A673 (cell line): ENCODE results near the gene PLXND1. TPM values are rescaled to one million over a fixed set of nuclear protein-coding genes. Genes with fewer than 3 reads are reported as not detected.
A peak's percentile ranks its signal among the peaks of the same experiment; 100 is the strongest.

Source experiments
- BruUV-seq: library from RNA; stranded (reverse); fragments of 400-500 nt; replicated peaks from 2 replicates; lab custom pipeline; 2021; lab: Mats Ljungman, UMichigan
- CTCF ChIA-PET: fragments of 300-600 bp; sonication (Branson Sonifier 250); formaldehyde crosslinking; loops from one replicate; lab custom pipeline; 2022; ENCODE audit warnings: antibody characterized with exemption; lab: Charles Lee
- POLR2A ChIA-PET: fragments of 300-600 bp; sonication (Branson Sonifier 250); formaldehyde crosslinking; loops from one replicate; lab custom pipeline; 2022; ENCODE audit warnings: antibody characterized with exemption; ENCODE audit not compliant: low non-redundant PET; lab: Charles Lee
- DNase-seq: peaks from one replicate; pipeline ENCODE4 v3.0.0-alpha.2; 2015; ENCODE audit warnings: low spot score
- H3K27ac ChIP-seq: fragments of 200-600 bp; sonication (generic); 2 replicates; pipeline ENCODE4 v1.5.1; 2016; ENCODE audit warnings: mixed run types, low read depth, mild to moderate bottlenecking, mixed read lengths, antibody characterized with exemption, low read length; ENCODE audit not compliant: poor library complexity, severe bottlenecking
- H3K27me3 ChIP-seq: fragments of 200-600 bp; sonication (generic); replicated peaks from 2 replicates; pipeline ENCODE4 v1.6.1; 2017; ENCODE audit warnings: mixed run types, low read depth, mild to moderate bottlenecking, mixed read lengths, antibody characterized with exemption, low read length; ENCODE audit not compliant: insufficient read depth, poor library complexity
- H3K36me3 ChIP-seq: fragments of 200-600 bp; sonication (generic); 2 replicates; pipeline ENCODE4 v1.6.1; 2016; ENCODE audit warnings: mixed run types, mild to moderate bottlenecking, mixed read lengths, antibody characterized with exemption, low read length; ENCODE audit not compliant: insufficient read depth, poor library complexity, severe bottlenecking
- H3K4me1 ChIP-seq: fragments of 200-600 bp; sonication (generic); 2 replicates; pipeline ENCODE4 v1.6.1; 2017; ENCODE audit warnings: mixed run types, mild to moderate bottlenecking, mixed read lengths, antibody characterized with exemption, low read length; ENCODE audit not compliant: insufficient read depth, poor library complexity, severe bottlenecking
- H3K4me3 ChIP-seq: fragments of 200-600 bp; sonication (generic); 2 replicates; pipeline ENCODE4 v1.5.1; 2016; ENCODE audit warnings: low read depth, mixed run types, mild to moderate bottlenecking, mixed read lengths, low read length; ENCODE audit not compliant: poor library complexity, severe bottlenecking
- H3K9me3 ChIP-seq: fragments of 200-600 bp; sonication (generic); 2 replicates; pipeline ENCODE4 v1.6.1; 2016; ENCODE audit warnings: mixed run types, low read depth, mild to moderate bottlenecking, mixed read lengths, antibody characterized with exemption, low read length; ENCODE audit not compliant: poor library complexity, severe bottlenecking
- EZH2 ChIP-seq: fragments of 200-600 bp; sonication (generic); IDR thresholded peaks from 2 replicates; pipeline ENCODE4 v1.6.1; 2017; ENCODE audit warnings: borderline replicate concordance, low read depth, mild to moderate bottlenecking, mixed read lengths, antibody characterized with exemption, low read length; ENCODE audit not compliant: poor library complexity, severe bottlenecking
- intact Hi-C: fragments of 100-400 bp; cut with micrococcal nuclease; formaldehyde crosslinking; loops from one replicate; pipeline ENCODE4 v1.10.0; 2022; ENCODE audit not compliant: unreplicated experiment
- total RNA-seq: library from RNA; stranded (reverse); gene quantifications from 2 replicates; pipeline ENCODE4 v1.2.3, GENCODE V29; 2021
- TF ChIP-seq, protein P1 (sequence below): fragments of 300-800, 200-600 bp; sonication (generic); conservative IDR thresholded peaks from 2 replicates; pipeline ENCODE4 v1.5.1; 2017; ENCODE audit warnings: low read depth, mild to moderate bottlenecking, antibody characterized with exemption, low read length, moderate library complexity, mixed read lengths

Gene PLXND1
- total RNA-seq, 1 experiment from 2014 or later: 31.5 TPM

DNA sequence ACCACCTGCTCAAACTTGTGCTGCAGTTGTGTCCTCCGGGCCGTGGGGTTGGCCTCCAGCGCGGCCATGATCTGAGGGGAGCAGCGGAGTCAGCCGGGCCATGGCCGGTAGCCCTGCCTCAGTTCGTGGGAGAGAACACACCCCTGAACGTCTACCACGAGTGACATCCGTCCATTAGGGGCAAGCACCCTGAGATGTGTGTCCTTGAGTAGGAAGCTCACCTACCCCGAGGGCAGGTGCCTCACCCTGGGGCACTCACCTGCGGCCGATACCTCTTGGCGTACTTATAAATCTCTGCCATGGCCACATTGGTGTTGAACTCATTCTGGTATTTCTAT lies 50.1 kb downstream of the PLXND1 start:
- H3K27me3 ChIP-seq: no peaks in the 10 kb centered on the region
- H3K36me3 ChIP-seq: no peaks in the 10 kb centered on the region
- BruUV-seq: no TSS peak
- ChIA-PET POLR2A (no interaction called here), CTCF (no interaction called here)
- intact Hi-C loops: no loop called here
- no peak for DNase-seq
- no peak overlapping the region for H3K27ac ChIP-seq
- no peak overlapping the region for H3K4me3 ChIP-seq
- peaks cover 21% of the 10 kb centered on the region for H3K4me1 ChIP-seq
- TF ChIP-seq EZH2: no peak
- TF ChIP-seq, protein P1, sequence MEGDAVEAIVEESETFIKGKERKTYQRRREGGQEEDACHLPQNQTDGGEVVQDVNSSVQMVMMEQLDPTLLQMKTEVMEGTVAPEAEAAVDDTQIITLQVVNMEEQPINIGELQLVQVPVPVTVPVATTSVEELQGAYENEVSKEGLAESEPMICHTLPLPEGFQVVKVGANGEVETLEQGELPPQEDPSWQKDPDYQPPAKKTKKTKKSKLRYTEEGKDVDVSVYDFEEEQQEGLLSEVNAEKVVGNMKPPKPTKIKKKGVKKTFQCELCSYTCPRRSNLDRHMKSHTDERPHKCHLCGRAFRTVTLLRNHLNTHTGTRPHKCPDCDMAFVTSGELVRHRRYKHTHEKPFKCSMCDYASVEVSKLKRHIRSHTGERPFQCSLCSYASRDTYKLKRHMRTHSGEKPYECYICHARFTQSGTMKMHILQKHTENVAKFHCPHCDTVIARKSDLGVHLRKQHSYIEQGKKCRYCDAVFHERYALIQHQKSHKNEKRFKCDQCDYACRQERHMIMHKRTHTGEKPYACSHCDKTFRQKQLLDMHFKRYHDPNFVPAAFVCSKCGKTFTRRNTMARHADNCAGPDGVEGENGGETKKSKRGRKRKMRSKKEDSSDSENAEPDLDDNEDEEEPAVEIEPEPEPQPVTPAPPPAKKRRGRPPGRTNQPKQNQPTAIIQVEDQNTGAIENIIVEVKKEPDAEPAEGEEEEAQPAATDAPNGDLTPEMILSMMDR: no peak
- no peaks in the 10 kb centered on the region for H3K9me3 ChIP-seq

DNA sequence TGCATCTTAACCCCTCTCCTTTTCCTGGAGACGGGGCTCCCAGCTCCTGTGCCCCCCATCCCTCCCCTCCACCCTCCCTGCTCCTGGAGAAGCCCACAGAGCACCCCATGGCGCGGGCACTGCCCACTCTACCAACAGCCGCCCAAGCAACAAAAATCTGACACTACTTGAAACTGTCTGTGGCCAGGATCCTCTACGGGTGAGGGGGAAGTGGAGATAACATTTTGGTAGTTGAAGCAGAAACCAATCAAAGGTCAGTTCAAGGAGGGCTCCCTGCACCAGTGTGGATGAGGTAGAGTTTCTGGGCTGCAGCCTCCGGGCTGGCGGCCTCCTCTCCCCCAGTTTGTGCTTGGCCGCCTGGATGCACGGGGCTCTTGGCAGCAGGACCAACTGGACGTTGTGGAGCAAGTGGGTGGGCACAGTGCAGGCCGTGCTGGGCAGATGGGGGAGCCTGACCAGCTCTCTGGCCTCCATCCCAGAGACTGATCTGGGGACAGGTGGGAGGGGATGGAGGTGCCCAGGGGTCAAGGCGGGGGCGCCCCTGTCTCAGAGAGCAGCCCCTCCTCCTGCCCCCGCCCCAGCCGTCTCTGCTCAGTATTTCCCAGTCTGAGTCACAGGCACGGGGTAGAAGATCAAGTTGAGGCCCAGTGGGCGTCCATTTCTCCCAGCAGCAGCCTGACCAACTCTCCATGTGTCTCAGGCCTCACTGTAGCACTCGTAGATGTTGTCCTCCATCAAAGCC lies 50.7 kb downstream of the PLXND1 start:
- intact Hi-C loops: no loop called here
- no TSS peak for BruUV-seq
- H3K4me3 ChIP-seq: no peak overlapping the region
- H3K36me3 ChIP-seq: no peaks in the 10 kb centered on the region
- TF ChIP-seq EZH2: no peak
- TF ChIP-seq, protein P1: no peak
- DNase-seq: no peak
- no peaks in the 10 kb centered on the region for H3K9me3 ChIP-seq
- POLR2A ChIA-PET: interaction anchor here (0.5 kb wide), 1 partner anchor 1497 kb away, joined by 3 read pairs; no protein-coding TSS in a partner anchor
- CTCF ChIA-PET: no interaction called here
- H3K27me3 ChIP-seq: no peaks in the 10 kb centered on the region
- no peak overlapping the region for H3K27ac ChIP-seq
- H3K4me1 ChIP-seq: peaks cover 16% of the 10 kb centered on the region

DNA sequence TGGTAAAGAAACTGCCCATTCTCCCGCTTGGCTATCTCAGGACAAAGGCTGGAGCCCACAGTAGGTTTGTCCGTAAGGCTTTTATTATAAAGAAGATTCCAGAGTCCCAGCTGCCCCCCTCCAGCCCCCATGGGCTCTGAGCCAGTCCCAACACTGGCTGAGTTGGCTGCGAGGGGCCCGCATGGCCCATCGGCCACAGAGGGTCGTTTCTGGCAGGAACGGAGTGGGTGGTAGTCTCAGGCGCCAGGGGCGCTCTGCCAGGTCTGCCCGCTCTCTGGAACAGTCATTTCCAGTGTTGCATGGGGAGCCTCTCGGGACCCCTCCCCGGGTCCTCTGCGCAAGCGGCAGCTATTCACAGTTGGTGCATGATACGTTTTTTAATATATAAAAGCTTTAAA lies 51.3 kb downstream of the PLXND1 start:
- Histone ChIP-seq H3K4me3 (no peak overlapping the region), H3K27ac (no peak overlapping the region), H3K9me3 (no peaks in the 10 kb centered on the region), H3K4me1 (peaks cover 9% of the 10 kb centered on the region), H3K36me3 (no peaks in the 10 kb centered on the region), H3K27me3 (no peaks in the 10 kb centered on the region)
- ChIA-PET CTCF (no interaction called here), POLR2A (interaction anchor here (0.5 kb wide), 1 partner anchor 1497 kb away, joined by 3 read pairs; no protein-coding TSS in a partner anchor)
- no peak for DNase-seq
- intact Hi-C loops: no loop called here
- TSS peak; percentile 40 for BruUV-seq
- TF ChIP-seq EZH2: no peak
- TF ChIP-seq, protein P1: no peak
